ENCODE results near the gene GFRA1. TPM values are rescaled to one million over a fixed set of nuclear protein-coding genes. Genes with fewer than 3 reads are reported as not detected.

The GFRA1 gene
- total RNA-seq, 1 experiment from 2014 or later, result 46.3 TPM

DNA sequence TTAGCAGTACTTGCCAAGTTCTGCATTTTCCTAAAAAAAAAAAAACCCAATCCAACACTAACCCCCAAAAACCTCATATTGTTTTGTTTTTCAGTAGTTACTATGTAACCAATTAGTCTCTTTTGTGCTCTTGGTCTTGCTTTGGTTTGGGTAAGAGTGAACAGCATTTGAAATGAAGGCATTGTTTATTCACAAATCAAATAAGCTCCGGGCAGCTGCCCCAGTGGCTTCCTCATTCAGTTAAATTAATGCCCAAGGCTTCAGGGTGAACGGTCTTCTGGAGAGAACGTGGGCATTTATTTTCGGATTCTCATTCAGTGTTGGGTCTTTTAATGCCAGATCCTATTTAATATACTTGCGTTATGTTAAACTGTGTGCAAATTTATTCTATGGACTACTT lies 108.7 kb downstream of the GFRA1 start:
- no peak overlapping the region for H3K27ac ChIP-seq

GRCh38 chr10:116163333-116164131 lies 109.5 kb downstream of the GFRA1 start:
- Histone ChIP-seq H3K27me3 (replicated peaks) (no peaks in the 10 kb centered on the region), H3K4me1 (replicated peaks) (peaks cover 4% of the 10 kb centered on the region; the same call in 1 of the 2 replicates), H3K9me3 (replicated peaks) (no peaks in the 10 kb centered on the region), H3K4me3 (no peak overlapping the region), H3K27ac (no peak overlapping the region), H3K36me3 (no peaks in the 10 kb centered on the region)
- DNase-seq (ENCODE audit: low read depth in 1 of 2, low spot score in 2 of 2), result no peak

More for the DNA sequence above, 108.7 kb downstream of the GFRA1 start:
- Histone ChIP-seq H3K4me3 (no peak overlapping the region), H3K27me3 (replicated peaks) (no peaks in the 10 kb centered on the region), H3K36me3 (no peaks in the 10 kb centered on the region), H3K9me3 (replicated peaks) (no peaks in the 10 kb centered on the region), H3K4me1 (replicated peaks) (peaks cover 8% of the 10 kb centered on the region; the same call in 1 of the 2 replicates)
- DNase-seq (ENCODE audit: low read depth in 1 of 2, low spot score in 2 of 2), result no peak

DNA sequence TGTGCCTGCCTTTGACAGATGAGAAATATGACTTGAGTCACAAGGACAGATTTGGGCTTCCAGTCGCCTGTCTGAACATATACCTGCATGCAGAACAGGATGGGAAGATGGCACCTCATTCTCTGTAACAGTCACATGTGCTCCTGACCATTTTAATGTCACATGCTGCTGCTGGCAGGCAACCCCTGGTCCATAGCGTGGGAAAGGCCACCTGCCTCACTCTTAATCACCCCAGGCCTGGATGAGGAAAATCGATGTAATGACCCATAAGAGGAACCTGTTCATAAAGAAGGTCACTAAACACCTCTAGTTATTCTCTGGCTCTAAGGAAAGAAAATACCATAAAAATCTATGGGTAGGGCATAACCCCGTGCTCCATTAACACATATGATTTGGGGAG lies 110.2 kb downstream of the GFRA1 start:
- Histone ChIP-seq H3K27ac (no peak overlapping the region), H3K4me3 (no peak overlapping the region), H3K4me1 (replicated peaks) (no peaks in the 10 kb centered on the region; the same call in 1 of the 2 replicates), H3K9me3 (replicated peaks) (no peaks in the 10 kb centered on the region), H3K27me3 (replicated peaks) (no peaks in the 10 kb centered on the region), H3K36me3 (no peaks in the 10 kb centered on the region)
- DNase-seq (ENCODE audit: low read depth in 1 of 2, low spot score in 2 of 2), result no peak

DNA sequence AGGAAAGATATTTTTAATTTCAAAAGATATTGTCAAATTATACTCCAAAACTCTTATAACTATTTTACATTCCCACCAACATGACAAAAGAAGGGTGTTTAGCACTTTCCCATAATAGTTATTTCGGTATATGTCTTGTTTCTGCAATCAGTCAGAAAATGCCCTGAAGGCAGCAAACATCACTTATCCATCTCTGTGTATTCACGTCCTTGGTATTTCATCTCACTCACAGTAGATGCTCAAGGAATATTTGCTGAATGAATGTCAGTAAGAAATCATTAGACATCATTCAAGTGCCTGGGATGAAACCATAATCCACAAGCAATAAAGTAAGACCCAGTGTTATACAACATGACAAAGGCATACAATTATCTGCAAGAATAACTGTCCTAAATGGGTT lies 112.7 kb downstream of the GFRA1 start:
- Histone ChIP-seq H3K9me3 (replicated peaks) (no peaks in the 10 kb centered on the region), H3K27me3 (replicated peaks) (no peaks in the 10 kb centered on the region)
- no peak for DNase-seq (ENCODE audit: low read depth in 1 of 2, low spot score in 2 of 2)

DNA sequence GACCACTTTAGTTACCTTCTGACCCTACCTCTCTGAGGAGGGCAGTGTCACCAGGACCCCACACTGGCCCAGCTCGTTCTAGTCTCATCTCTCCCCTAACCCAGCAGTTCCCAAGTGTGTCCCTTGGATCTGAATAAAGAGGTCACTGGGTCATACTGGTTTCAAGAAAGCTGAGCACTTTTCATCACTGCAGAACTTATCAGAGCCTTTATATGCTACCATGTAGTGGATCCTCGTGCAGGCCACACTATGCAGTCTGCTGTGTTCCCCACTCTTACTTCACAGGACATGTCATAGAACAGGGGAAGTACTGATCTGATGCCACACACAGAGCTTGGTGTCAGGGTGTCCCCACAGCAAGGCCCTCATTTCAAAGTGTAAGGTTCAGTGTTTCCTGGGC lies 113.8 kb downstream of the GFRA1 start:
- no peaks in the 10 kb centered on the region for H3K36me3 ChIP-seq
- no peaks in the 10 kb centered on the region for H3K9me3 ChIP-seq (replicated peaks)
- no peaks in the 10 kb centered on the region; the same call in 1 of the 2 replicates for H3K4me1 ChIP-seq (replicated peaks)
- DNase-seq (ENCODE audit: low read depth in 1 of 2, low spot score in 2 of 2), result no peak
- no peak overlapping the region for H3K4me3 ChIP-seq
- H3K27me3 ChIP-seq (replicated peaks), result no peaks in the 10 kb centered on the region
- no peak overlapping the region for H3K27ac ChIP-seq

More for the DNA sequence above, 112.7 kb downstream of the GFRA1 start:
- H3K4me1 ChIP-seq (replicated peaks), result no peaks in the 10 kb centered on the region; the same call in 1 of the 2 replicates
- no peaks in the 10 kb centered on the region for H3K36me3 ChIP-seq
- no peak overlapping the region for H3K4me3 ChIP-seq
- H3K27ac ChIP-seq, result no peak overlapping the region

GRCh38 chr10:116158036-116158435 lies 115.0 kb downstream of the GFRA1 start:
- no peak for DNase-seq (ENCODE audit: low read depth in 1 of 2, low spot score in 2 of 2)
- no peaks in the 10 kb centered on the region for H3K9me3 ChIP-seq (replicated peaks)
- no peaks in the 10 kb centered on the region for H3K36me3 ChIP-seq
- no peaks in the 10 kb centered on the region for H3K4me1 ChIP-seq (replicated peaks)
- no peak overlapping the region for H3K27ac ChIP-seq
- H3K4me3 ChIP-seq, result no peak overlapping the region
- no peaks in the 10 kb centered on the region for H3K27me3 ChIP-seq (replicated peaks)

DNA sequence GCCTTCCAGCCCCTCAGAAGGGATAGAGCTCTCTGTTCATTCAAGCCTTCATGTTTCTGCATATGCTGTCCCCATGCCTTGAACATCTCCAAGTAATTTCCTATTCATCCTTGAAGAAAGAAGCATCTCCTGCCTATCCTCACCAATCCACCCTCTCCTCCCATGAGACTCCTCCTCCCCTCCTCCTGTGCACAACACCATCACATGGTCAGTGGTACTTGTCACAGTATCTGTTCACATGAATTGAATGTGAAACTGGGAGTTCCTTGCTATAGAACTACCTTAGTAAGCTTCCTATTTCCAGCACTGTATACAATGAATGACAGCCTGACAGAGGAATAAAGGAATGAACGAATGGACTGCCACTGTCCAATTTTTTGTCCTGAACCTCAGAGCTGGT lies 115.5 kb downstream of the GFRA1 start:
- Histone ChIP-seq H3K27me3 (replicated peaks) (no peaks in the 10 kb centered on the region), H3K36me3 (no peaks in the 10 kb centered on the region), H3K9me3 (replicated peaks) (no peaks in the 10 kb centered on the region), H3K27ac (no peak overlapping the region), H3K4me1 (replicated peaks) (no peaks in the 10 kb centered on the region), H3K4me3 (no peak overlapping the region)
- no peak for DNase-seq (ENCODE audit: low read depth in 1 of 2, low spot score in 2 of 2)

DNA sequence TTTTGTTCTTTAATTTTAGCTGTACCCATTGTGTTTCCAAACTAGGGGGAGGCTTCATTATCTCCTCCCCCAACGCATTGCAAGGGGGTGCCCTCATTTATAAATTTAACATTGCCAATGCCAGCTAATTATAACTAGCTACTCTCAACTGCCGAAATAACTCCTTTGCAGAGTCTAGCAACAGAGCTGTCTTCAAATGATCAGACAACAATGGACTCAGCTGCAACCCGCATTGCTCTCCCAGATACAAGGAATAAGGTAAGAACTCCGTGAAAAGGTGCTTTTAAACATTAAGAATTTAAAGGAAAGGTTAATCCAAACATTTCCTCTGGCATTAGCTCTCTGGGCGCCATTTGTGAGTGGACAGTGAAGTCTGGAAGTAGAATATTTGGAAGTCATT lies 116.2 kb downstream of the GFRA1 start:
- H3K27ac ChIP-seq, result no peak overlapping the region
- no peaks in the 10 kb centered on the region for H3K36me3 ChIP-seq
- no peaks in the 10 kb centered on the region for H3K9me3 ChIP-seq (replicated peaks)
- no peaks in the 10 kb centered on the region for H3K27me3 ChIP-seq (replicated peaks)
- H3K4me1 ChIP-seq (replicated peaks), result no peaks in the 10 kb centered on the region
- H3K4me3 ChIP-seq, result no peak overlapping the region
- DNase-seq (ENCODE audit: low read depth in 1 of 2, low spot score in 2 of 2), result no peak

DNA sequence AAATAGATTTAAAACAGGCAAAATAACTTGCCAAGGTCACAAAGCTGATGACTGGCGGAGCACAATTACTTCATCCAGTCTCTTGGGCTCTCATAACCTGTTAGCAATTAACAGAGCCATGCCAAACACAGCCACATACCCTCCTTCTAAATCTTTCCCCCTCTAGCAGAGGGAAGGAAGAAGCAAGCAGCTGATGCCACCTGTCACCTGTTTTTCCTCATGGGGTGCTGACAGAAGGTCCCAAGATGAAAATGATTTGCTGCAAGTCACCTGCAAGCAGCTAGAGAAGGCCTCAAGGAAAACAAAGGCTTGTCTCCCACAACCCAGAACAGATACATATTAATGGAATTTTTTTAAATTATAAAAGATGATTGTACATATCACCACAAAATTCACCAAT lies 117.8 kb downstream of the GFRA1 start:
- Histone ChIP-seq H3K4me1 (replicated peaks) (no peaks in the 10 kb centered on the region), H3K27me3 (replicated peaks) (no peaks in the 10 kb centered on the region), H3K4me3 (no peak overlapping the region), H3K27ac (no peak overlapping the region), H3K36me3 (no peaks in the 10 kb centered on the region), H3K9me3 (replicated peaks) (no peaks in the 10 kb centered on the region)
- DNase-seq (ENCODE audit: low read depth in 1 of 2, low spot score in 2 of 2), result no peak

- Histone ChIP-seq H3K36me3 (no peaks in the 10 kb centered on the region), H3K9me3 (replicated peaks) (no peaks in the 10 kb centered on the region), H3K4me3 (no peak overlapping the region), H3K27me3 (replicated peaks) (no peaks in the 10 kb centered on the region), H3K27ac (no peak overlapping the region), H3K4me1 (replicated peaks) (no peaks in the 10 kb centered on the region)
- no peak for DNase-seq (ENCODE audit: low read depth in 1 of 2, low spot score in 2 of 2)
These were observed 118.4 kb downstream of the GFRA1 start for GRCh38 chr10:116154651-116155050.

- no peaks in the 10 kb centered on the region for H3K27me3 ChIP-seq (replicated peaks)
- no peak overlapping the region for H3K4me3 ChIP-seq
- DNase-seq (ENCODE audit: low read depth in 1 of 2, low spot score in 2 of 2), result no peak
- H3K36me3 ChIP-seq, result no peaks in the 10 kb centered on the region
- H3K27ac ChIP-seq, result no peak overlapping the region
- no peaks in the 10 kb centered on the region for H3K9me3 ChIP-seq (replicated peaks)
- H3K4me1 ChIP-seq (replicated peaks), result no peaks in the 10 kb centered on the region
These were observed 121.9 kb downstream of the GFRA1 start for GRCh38 chr10:116151076-116151475.

DNA sequence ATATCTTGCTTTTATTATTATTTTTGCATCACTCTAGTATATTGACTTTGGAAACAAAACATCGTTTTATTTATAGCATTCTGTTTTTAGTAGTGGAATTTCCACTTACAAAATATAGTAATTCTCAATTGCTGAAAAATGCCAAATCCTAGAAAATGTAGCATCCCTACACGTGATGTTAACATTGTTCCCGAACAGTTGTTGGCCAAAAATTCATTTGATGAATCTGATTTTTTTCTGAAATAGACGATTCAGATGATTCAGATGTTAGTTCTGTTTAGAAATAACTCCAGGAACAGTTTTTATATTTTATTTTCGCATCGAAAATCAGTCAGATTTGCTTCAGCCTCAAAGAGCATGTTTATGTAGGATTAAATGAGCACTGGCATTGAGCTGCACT lies 122.4 kb downstream of the GFRA1 start:
- H3K9me3 ChIP-seq (replicated peaks), result no peaks in the 10 kb centered on the region
- H3K4me3 ChIP-seq, result no peak overlapping the region
- no peaks in the 10 kb centered on the region for H3K36me3 ChIP-seq
- H3K27me3 ChIP-seq (replicated peaks), result no peaks in the 10 kb centered on the region
- H3K27ac ChIP-seq, result no peak overlapping the region
- no peaks in the 10 kb centered on the region for H3K4me1 ChIP-seq (replicated peaks)
- DNase-seq (ENCODE audit: low read depth in 1 of 2, low spot score in 2 of 2), result no peak

DNA sequence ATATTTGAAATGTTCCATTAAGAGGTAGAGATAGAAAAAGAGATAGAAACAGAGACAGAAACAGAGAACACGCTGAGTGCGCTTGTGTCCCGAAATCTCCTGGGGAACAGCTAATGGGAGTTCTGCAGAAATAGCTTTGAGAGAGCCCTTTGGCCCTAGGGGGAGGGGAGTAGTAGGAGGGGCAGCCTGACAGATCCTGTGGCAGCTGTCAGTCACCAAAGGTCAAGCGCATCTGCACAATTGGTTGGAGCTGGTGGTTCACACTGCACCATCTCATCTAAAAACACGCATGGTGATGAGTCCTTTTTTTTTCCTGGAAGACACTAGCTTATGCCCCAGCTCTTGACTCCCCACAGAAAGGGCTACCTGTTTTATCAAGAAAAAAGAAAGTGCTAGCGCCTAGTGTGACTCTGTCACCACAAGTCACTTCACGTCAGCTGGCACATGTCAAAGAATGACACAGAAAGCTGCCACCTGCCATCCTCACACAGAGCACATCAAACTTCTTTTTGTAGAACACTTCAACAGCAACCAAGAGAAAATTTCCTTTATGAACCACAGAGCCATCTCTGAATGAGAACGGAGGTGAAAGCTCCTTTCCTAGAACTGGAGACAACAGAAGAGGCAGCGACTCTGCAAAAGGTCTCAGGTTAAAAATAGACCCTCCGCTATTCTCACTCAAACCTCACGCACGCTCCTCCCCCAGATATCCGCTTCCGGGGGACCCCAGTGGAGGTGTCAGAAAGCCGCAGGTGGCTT lies 125.7 kb downstream of the GFRA1 start:
- Histone ChIP-seq H3K9me3 (replicated peaks) (no peaks in the 10 kb centered on the region), H3K27me3 (replicated peaks) (no peaks in the 10 kb centered on the region), H3K36me3 (no peaks in the 10 kb centered on the region), H3K4me1 (replicated peaks) (no peaks in the 10 kb centered on the region), H3K4me3 (no peak overlapping the region), H3K27ac (no peak overlapping the region)
- DNase-seq (ENCODE audit: low read depth in 1 of 2, low spot score in 2 of 2), result no peak

- no peaks in the 10 kb centered on the region for H3K27me3 ChIP-seq (replicated peaks)
- DNase-seq (ENCODE audit: low read depth in 1 of 2, low spot score in 2 of 2), result no peak
- H3K4me3 ChIP-seq, result no peak overlapping the region
- H3K9me3 ChIP-seq (replicated peaks), result no peaks in the 10 kb centered on the region
- H3K36me3 ChIP-seq, result no peaks in the 10 kb centered on the region
- no peaks in the 10 kb centered on the region for H3K4me1 ChIP-seq (replicated peaks)
- no peak overlapping the region for H3K27ac ChIP-seq
These were observed 126.5 kb downstream of the GFRA1 start for GRCh38 chr10:116146372-116147140.

All from SJSA1 (cell line).